Measurements from ENCODE around the gene MRPL36.

The MRPL36 gene

DNA sequence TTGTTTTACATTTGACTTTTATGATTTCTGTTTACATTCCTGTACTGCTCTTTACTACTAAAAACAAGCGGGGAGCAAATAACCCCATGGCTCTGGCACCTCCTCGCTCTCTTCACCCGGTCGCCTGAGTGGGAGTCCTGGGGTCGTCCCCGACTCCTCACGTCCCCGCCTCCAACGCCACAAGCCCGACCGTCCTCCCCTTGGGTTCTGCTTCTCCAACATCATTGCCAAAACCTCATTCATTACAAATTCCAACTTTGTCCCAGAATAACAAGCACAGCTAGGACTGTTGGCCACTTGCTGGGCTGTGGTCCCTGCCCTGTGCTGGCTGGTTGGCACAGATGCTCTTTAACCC is 35.1 kb downstream of the MRPL36 start:
- DNase-seq (ENCODE audit: low spot score), result peak; percentile 53

- peak; percentile 14 for DNase-seq (ENCODE audit: low spot score)
Observed at GRCh38 chr5:1763960-1764605, 35.6 kb downstream of the MRPL36 start.

DNA sequence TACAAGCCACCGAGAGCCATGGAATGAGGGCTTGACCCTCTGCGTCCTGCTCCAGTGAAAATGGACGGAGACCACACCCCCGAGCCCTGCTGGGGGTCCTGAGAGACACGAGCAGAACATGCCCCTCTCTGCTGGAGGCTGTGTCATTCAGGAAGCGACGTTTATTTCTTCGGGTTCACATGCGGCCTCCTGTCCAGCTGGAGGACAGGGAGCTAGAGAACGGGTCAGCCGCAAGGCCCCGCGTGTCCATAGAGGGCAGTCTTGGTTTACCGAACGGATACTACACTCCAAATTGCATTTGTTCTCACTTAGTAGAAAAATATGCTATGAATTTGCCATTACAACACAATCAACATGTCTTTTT is 36.1 kb downstream of the MRPL36 start:
- peak; percentile 67 for DNase-seq (ENCODE audit: low spot score)

DNA sequence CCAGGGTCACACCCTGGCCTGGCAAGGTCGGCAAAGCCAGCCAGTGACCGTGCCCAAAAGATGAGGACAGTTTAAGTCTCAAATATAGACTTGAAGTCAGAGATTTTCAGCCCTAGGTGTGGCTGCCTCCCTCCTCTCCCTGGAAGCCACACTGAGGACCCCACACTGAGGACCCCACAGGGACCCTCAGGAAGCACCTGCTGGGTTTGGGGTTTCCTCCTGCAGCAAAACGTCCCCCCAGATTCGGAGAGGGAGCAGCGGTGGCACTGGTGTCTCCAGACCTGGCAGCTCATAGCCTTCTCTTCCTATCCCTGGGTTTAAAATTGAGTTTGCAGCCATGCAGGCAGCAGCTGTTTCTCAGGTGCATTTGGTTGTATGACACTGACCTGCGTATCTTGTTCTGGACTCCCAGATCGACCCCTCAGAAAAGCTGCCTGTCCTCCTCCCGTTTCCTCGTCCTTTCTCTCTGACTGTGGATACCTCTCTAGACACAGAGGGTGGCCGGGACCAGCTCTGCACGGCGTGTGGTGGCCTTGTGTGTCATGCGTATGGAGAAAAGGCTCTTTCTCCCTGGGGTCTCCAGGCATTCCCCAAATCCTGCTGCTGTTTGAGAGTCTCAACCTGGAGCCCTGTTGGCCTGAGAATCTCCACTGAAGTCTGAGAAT is 36.6 kb downstream of the MRPL36 start:
- peak; percentile 55 for DNase-seq (ENCODE audit: low spot score)

DNA sequence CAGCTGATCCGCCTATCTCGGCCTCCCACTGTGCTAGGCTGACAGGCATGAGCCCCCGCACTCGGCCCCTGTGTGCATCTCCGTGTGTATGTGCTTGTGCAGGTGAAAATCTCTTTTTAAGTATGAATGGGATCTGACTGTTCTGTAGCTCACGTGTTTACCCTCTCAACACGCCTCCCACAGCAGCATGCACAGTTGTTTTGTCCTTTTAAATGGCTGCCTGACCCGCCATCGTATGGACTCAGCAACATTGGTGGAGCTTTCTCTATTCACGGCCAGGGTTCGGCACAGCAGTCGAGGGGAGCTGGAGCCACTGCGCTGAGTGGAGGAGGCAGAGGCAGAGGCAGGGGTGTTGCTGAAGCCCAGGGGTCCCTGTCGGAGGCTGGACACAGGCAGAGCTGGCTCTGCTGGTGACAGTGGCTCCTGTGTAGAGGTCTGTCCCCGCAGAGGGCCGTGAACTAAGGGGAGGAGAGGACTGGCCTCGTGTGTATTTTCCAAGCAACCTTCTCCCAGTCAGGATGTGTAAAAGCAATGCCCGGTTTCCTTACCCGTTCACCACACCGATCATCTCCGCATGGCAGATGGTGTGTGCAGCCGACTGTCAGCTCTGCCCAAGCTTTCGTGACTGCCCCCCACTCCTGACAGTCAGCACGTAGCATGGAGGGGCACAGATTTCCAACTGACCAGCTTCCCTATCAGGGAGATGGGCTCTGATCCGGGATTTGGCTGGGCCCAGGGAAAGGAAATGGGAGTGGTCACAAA is 37.3 kb downstream of the MRPL36 start:
- DNase-seq (ENCODE audit: low spot score), result peak; percentile 45

DNA sequence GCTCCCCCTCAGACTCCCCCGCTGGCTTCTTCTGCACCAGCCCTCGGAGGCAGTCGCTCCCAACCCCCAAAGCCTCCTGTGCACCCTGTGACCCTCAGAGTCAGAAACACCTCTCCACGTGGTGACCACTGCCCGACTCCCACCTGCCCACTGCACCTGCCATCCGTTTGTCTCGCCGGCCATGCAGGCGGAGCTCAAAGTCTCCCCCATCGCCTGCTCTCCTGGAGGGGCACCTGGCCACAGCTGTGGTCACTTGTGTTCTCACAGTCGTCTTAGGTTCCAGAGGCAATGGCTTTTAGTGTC is 38.2 kb downstream of the MRPL36 start:
- DNase-seq (ENCODE audit: low spot score), result peak; percentile 40

DNA sequence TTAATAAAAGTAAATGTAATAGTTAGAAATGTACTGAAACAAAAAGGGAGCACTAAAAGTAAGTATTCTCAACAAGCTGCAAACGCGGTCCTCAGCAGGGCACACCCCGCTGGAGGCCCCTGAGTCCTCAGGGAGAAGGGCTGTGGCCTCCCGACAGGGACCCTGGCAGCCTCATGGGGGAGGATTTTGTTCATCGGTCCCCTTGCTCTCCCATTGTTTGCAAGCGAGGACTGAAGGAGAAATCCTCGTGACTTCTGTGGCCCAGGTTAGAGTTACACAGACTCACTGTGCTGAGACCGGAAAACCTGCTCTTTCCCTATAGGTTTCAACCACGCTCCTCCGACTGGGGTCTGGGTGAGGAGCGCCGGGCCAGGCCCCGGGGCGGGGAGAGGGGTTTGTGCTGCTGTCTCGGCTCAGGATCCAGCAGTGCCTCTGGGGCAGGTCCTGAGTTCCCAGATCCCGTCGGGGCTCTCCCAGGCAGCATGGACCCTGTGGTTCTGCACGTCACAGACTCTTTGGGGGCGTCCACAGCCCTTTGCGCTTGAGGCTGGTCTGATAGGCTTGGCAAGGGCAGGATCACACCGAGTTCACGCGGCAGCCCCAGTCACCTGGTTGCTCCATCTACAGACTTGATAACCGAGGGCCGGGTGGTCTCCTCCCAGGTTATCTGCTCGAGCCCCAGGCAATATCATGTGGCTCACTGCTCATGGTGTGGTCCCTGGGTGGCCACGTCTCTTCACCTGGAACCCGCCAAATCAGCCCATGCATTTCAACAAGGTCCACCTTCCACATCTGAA is 38.8 kb downstream of the MRPL36 start:
- DNase-seq (ENCODE audit: low spot score), result peak; percentile 59

DNA sequence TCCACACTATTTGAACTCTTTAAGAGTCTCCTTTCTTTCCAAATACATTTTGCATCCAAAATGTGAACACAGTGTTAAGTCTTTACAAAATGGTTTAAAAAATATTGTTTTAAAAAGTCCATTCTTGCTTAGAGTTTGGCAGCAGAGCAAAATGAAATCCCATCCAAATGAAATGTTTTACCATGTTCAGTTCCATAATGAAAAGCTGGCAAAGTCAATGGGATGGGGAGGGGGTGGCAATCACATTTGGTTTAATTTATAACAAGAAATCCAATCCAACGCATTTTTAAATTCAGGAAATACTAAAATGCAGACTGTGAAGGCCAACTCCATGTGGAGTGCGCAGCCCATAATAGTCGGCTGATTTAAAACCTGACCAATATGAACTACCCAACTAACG is 39.4 kb downstream of the MRPL36 start:
- DNase-seq (ENCODE audit: low spot score), result no peak

DNA sequence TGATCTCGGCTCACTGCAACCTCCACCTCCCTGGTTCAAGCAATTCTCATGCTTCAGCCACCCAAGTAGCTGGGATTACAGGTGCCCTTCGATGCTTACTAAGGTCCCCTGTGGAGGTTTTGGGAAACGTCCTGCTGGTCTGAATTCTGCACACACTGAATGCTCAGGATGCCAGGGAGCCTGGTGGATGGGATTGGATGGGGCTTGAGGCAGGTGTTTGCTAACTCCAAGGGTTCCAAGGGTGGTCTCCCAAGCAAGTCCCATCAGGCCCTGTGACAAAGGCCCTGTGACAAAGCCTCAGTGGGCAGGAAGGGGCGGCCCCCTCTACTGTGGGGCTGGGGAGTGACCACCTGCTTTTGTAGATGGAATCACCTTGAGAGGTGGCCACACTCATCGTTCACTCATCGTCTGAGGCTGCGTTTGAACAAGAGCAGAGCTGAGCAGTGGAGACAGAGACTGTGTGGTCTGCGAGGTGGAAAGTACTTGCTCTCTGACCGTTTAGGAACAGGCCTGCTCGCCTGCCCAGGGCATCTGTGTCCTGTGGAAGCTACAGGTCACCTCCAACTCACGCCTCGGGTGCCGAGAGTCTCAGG is 40.2 kb downstream of the MRPL36 start:
- DNase-seq (ENCODE audit: low spot score), result peak; percentile 33

- no peak for DNase-seq (ENCODE audit: low spot score)
Observed at GRCh38 chr5:1758574-1758973, 41.1 kb downstream of the MRPL36 start.

- DNase-seq (ENCODE audit: low spot score), result peak; percentile 22
Observed at GRCh38 chr5:1757511-1757910, 42.1 kb downstream of the MRPL36 start.

- DNase-seq (ENCODE audit: low spot score), result peak; percentile 6
Observed at GRCh38 chr5:1756481-1756880, 43.2 kb downstream of the MRPL36 start.

DNA sequence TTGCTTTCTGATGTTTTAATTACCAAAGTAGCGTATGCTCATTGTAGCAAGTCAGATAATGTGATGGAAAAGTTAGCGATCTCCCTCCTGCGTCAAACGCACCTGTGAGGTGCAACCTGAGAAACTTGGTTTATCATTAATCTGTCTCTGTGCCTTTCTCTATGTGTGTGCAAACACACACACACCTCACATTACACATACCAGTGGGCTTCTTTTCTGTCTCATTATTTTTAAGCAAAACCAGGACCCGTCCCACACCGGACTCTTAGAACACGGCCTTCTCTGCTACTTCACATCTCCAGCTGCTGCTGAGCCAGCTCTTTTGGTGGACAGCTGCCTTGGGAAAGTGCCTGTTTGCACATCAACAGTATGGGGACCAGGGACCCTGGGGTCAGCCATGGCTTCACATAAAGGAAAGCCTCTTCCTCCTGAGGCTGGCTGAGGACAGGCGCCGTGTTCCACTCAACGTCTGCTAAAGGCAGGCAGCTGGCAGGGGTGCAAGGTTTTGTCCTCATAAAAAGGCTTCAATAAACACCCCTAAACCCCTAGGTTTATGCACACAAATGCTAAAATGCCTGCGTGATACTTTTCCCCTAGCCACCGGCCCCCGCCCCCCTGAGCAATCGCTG is 44.2 kb downstream of the MRPL36 start:
- no peak for DNase-seq (ENCODE audit: low spot score)

- peak; percentile 33 for DNase-seq (ENCODE audit: low spot score)
Observed at GRCh38 chr5:1754531-1755220, 45.0 kb downstream of the MRPL36 start.

DNA sequence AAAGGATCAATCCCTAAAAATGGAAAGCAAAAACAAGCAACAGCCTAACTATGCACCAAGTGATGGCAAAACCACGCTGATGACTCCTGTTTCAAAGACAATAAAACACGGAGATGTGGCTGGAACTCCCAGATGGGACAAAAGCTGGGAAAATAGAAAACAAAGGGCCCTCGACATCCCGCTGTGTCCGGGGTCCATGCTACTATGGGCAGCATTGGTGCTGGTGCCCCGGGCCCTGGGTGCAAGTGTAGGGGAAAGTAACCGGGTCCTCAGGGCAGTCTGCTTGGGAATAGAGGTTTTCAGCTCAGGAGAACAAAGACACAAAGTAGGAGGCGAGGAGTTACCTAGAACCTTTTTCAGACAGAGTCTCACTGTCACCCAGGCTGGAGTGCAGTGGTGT is 46.1 kb downstream of the MRPL36 start:
- peak; percentile 3 for DNase-seq (ENCODE audit: low spot score)

- DNase-seq (ENCODE audit: low spot score), result peak; percentile 56
Observed at GRCh38 chr5:1752881-1753280, 46.8 kb downstream of the MRPL36 start.

DNA sequence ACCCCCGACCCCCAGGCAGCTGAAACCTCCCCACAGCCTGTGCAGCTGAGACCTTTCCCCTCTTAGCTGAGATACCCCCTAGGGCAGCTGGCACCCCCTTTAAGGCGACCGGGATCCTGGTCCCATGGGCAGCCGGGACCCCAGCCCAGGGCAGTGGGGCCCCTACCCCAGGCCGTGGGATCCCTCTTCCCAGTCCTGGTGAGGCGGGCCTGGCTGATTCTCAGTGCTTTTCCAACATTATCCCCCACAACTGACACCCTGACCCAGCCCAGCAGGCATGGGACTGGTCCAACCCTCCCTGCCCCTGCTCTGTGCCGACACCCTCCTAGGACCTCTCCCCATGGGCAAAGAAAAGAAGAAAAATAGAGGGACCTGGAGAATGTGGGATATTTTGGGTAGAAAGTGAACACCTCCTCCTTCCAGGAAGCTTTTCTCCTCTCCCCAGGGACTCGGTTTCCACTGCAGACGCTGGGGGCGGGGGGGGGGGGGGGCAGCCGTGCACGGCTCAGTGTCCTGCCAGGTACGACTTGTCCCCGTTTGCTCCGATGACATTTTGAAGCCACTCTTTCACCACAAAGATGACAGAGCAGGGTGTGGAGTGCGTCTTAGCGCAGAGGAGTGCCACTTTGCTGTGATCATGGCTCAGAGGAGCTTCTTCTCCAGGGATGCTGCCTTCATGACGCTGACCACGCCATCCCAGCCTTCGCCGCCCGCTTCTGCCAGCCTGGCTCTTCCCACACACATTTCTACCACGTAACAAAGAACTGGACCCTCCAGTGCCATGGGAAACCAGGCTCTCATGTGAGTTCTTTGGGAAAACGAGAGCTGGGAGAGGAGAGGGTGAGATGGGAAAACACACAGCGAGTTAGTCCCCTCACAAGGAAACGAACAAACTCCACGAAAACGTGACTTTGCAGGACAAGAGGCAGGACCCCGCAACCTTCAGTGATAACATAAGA is 47.5 kb downstream of the MRPL36 start:
- DNase-seq (ENCODE audit: low spot score), result peak; percentile 33

GRCh38 chr5:1751026-1751863 is 48.4 kb downstream of the MRPL36 start:
- DNase-seq (ENCODE audit: low spot score), result peak; percentile 51

DNA sequence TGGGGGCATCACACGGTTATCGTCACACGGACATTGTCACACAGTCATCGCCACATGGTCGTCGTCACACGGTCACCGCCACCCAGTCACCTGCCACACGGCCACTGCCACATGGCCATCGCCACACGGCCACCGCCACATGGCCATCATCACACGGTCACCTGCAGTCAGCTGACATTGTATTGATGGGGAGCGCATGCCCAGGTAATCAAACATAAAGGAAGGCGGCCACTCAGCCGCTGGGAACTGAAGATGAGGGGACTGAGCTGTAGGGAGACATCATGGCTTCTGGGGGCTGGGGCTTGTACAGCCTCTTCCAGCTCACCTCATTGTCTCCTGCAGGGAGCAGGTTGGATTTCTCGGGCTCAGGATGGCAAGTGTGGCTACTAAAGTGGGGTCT is 49.2 kb downstream of the MRPL36 start:
- DNase-seq (ENCODE audit: low spot score), result peak; percentile 42
